Activated T-helper 17 cell treated with anti-CD3 and anti-CD28 coated beads, Interleukin-2, amount 50 U/mL, for 72 hours (primary cell): ENCODE data around the gene FAP. TPM values are rescaled to one million over a fixed set of nuclear protein-coding genes. Genes with fewer than 3 reads are reported as not detected.

ENCODE experiments used
- ATAC-seq: fragments of 150-1000 bp; cut with Tn5 transposase; replicated peaks from 2 replicates; pipeline ENCODE4 v1.10.0; 2021; ENCODE audit warnings: mild to moderate bottlenecking, moderate library complexity
- H3K27ac Mint-ChIP-seq: one replicate; pipeline ENCODE4 v1.8.0; 2022; ENCODE audit warnings: mixed read lengths
- H3K27me3 Mint-ChIP-seq: one replicate; pipeline ENCODE4 v1.8.0; 2022; ENCODE audit warnings: mixed read lengths
- H3K36me3 Mint-ChIP-seq: one replicate; pipeline ENCODE4 v1.8.0; 2022; ENCODE audit warnings: low read depth, mild to moderate bottlenecking, mixed read lengths
- H3K4me1 Mint-ChIP-seq: one replicate; pipeline ENCODE4 v1.8.0; 2022; ENCODE audit warnings: mixed read lengths
- H3K4me3 Mint-ChIP-seq: one replicate; pipeline ENCODE4 v1.8.0; 2022; ENCODE audit warnings: mild to moderate bottlenecking, mixed read lengths
- H3K9me3 Mint-ChIP-seq: one replicate; pipeline ENCODE4 v1.8.0; 2022; ENCODE audit warnings: mixed read lengths
- total RNA-seq, 2 donors: library from RNA; stranded (reverse); gene quantifications; one replicate each; pipeline ENCODE4 v1.2.3, GENCODE V29; 2022

Gene FAP
- total RNA-seq, 2 donors from 2014 or later, result not detected

- Mint-ChIP-seq H3K36me3 (no peaks in the 10 kb centered on the region), H3K27ac (no peak overlapping the region), H3K4me3 (no peak overlapping the region), H3K9me3 (no peaks in the 10 kb centered on the region), H3K27me3 (peaks cover 14% of the 10 kb centered on the region), H3K4me1 (no peaks in the 10 kb centered on the region)
- no peak for ATAC-seq
These were observed 16.4 kb downstream of the FAP start for GRCh38 chr2:162226836-162227235.

GRCh38 chr2:162221064-162221463 lies 22.2 kb downstream of the FAP start:
- Mint-ChIP-seq H3K4me1 (no peaks in the 10 kb centered on the region), H3K4me3 (no peak overlapping the region), H3K9me3 (no peaks in the 10 kb centered on the region), H3K27me3 (peaks cover 18% of the 10 kb centered on the region), H3K36me3 (no peaks in the 10 kb centered on the region), H3K27ac (no peak overlapping the region)
- peak; percentile 68 for ATAC-seq

GRCh38 chr2:162220368-162220767 lies 22.9 kb downstream of the FAP start:
- Mint-ChIP-seq H3K27me3 (peaks cover 18% of the 10 kb centered on the region), H3K9me3 (no peaks in the 10 kb centered on the region), H3K4me3 (no peak overlapping the region), H3K4me1 (no peaks in the 10 kb centered on the region), H3K36me3 (no peaks in the 10 kb centered on the region), H3K27ac (no peak overlapping the region)
- no peak for ATAC-seq

- no peaks in the 10 kb centered on the region for H3K4me1 Mint-ChIP-seq
- no peak overlapping the region for H3K4me3 Mint-ChIP-seq
- no peak for ATAC-seq
- H3K27ac Mint-ChIP-seq, result no peak overlapping the region
- H3K27me3 Mint-ChIP-seq, result peaks cover 18% of the 10 kb centered on the region
- H3K9me3 Mint-ChIP-seq, result no peaks in the 10 kb centered on the region
- H3K36me3 Mint-ChIP-seq, result no peaks in the 10 kb centered on the region
These were observed 23.8 kb downstream of the FAP start for GRCh38 chr2:162219426-162219825.

- no peak for ATAC-seq
- Mint-ChIP-seq H3K27ac (no peak overlapping the region), H3K4me1 (no peaks in the 10 kb centered on the region), H3K9me3 (no peaks in the 10 kb centered on the region), H3K36me3 (no peaks in the 10 kb centered on the region), H3K27me3 (peaks cover 18% of the 10 kb centered on the region), H3K4me3 (no peak overlapping the region)
These were observed 25.6 kb downstream of the FAP start for GRCh38 chr2:162217598-162217997.

- H3K27me3 Mint-ChIP-seq, result peaks cover 15% of the 10 kb centered on the region
- H3K4me3 Mint-ChIP-seq, result no peak overlapping the region
- H3K36me3 Mint-ChIP-seq, result no peaks in the 10 kb centered on the region
- no peaks in the 10 kb centered on the region for H3K9me3 Mint-ChIP-seq
- no peak for ATAC-seq
- H3K4me1 Mint-ChIP-seq, result no peaks in the 10 kb centered on the region
- no peak overlapping the region for H3K27ac Mint-ChIP-seq
These were observed 28.1 kb downstream of the FAP start for GRCh38 chr2:162215162-162215561.

GRCh38 chr2:162212366-162212765 lies 30.9 kb downstream of the FAP start:
- no peaks in the 10 kb centered on the region for H3K9me3 Mint-ChIP-seq
- no peak overlapping the region for H3K27ac Mint-ChIP-seq
- H3K4me3 Mint-ChIP-seq, result no peak overlapping the region
- ATAC-seq, result no peak
- H3K4me1 Mint-ChIP-seq, result no peaks in the 10 kb centered on the region
- H3K27me3 Mint-ChIP-seq, result peaks cover 14% of the 10 kb centered on the region
- no peaks in the 10 kb centered on the region for H3K36me3 Mint-ChIP-seq

GRCh38 chr2:162211732-162212131 lies 31.5 kb downstream of the FAP start:
- H3K9me3 Mint-ChIP-seq, result no peaks in the 10 kb centered on the region
- H3K36me3 Mint-ChIP-seq, result no peaks in the 10 kb centered on the region
- no peak overlapping the region for H3K27ac Mint-ChIP-seq
- no peak overlapping the region for H3K4me3 Mint-ChIP-seq
- no peak for ATAC-seq
- H3K27me3 Mint-ChIP-seq, result peaks cover 8% of the 10 kb centered on the region
- no peaks in the 10 kb centered on the region for H3K4me1 Mint-ChIP-seq

GRCh38 chr2:162210385-162210784 lies 32.9 kb downstream of the FAP start:
- H3K4me1 Mint-ChIP-seq, result no peaks in the 10 kb centered on the region

GRCh38 chr2:162202203-162202602 lies 41.0 kb downstream of the FAP start:
- no peaks in the 10 kb centered on the region for H3K36me3 Mint-ChIP-seq
- peaks cover 17% of the 10 kb centered on the region for H3K27me3 Mint-ChIP-seq
- no peak for ATAC-seq
- H3K9me3 Mint-ChIP-seq, result no peaks in the 10 kb centered on the region
- H3K4me3 Mint-ChIP-seq, result no peak overlapping the region
- H3K4me1 Mint-ChIP-seq, result no peaks in the 10 kb centered on the region
- H3K27ac Mint-ChIP-seq, result no peak overlapping the region

More at GRCh38 chr2:162210385-162210784, 32.9 kb downstream of the FAP start:
- Mint-ChIP-seq H3K4me3 (no peak overlapping the region), H3K27ac (no peak overlapping the region), H3K36me3 (no peaks in the 10 kb centered on the region), H3K27me3 (peaks cover 4% of the 10 kb centered on the region), H3K9me3 (no peaks in the 10 kb centered on the region)
- ATAC-seq, result no peak

- Mint-ChIP-seq H3K27ac (no peak overlapping the region), H3K36me3 (no peaks in the 10 kb centered on the region), H3K4me1 (no peaks in the 10 kb centered on the region), H3K9me3 (no peaks in the 10 kb centered on the region), H3K4me3 (no peak overlapping the region), H3K27me3 (peaks cover 17% of the 10 kb centered on the region)
- ATAC-seq, result no peak
These were observed 42.6 kb downstream of the FAP start for GRCh38 chr2:162200636-162201035.

- ATAC-seq, result no peak
- H3K36me3 Mint-ChIP-seq, result no peaks in the 10 kb centered on the region
- H3K4me1 Mint-ChIP-seq, result no peaks in the 10 kb centered on the region
- H3K4me3 Mint-ChIP-seq, result no peak overlapping the region
- H3K27me3 Mint-ChIP-seq, result peaks cover 20% of the 10 kb centered on the region
- no peak overlapping the region for H3K27ac Mint-ChIP-seq
- no peaks in the 10 kb centered on the region for H3K9me3 Mint-ChIP-seq
These were observed 43.3 kb downstream of the FAP start for GRCh38 chr2:162199913-162200312.

- no peaks in the 10 kb centered on the region for H3K36me3 Mint-ChIP-seq
- peaks cover 25% of the 10 kb centered on the region for H3K27me3 Mint-ChIP-seq
- H3K4me3 Mint-ChIP-seq, result no peak overlapping the region
- no peaks in the 10 kb centered on the region for H3K4me1 Mint-ChIP-seq
- H3K9me3 Mint-ChIP-seq, result no peaks in the 10 kb centered on the region
- H3K27ac Mint-ChIP-seq, result no peak overlapping the region
- ATAC-seq, result no peak
These were observed 45.0 kb downstream of the FAP start for GRCh38 chr2:162198239-162198638.

- ATAC-seq, result peak; percentile 24
- Mint-ChIP-seq H3K4me1 (peaks cover 4% of the 10 kb centered on the region), H3K9me3 (no peaks in the 10 kb centered on the region), H3K4me3 (no peak overlapping the region), H3K36me3 (no peaks in the 10 kb centered on the region), H3K27ac (no peak overlapping the region), H3K27me3 (peaks cover 32% of the 10 kb centered on the region)
These were observed 46.0 kb downstream of the FAP start for GRCh38 chr2:162197069-162197825.

- no peaks in the 10 kb centered on the region for H3K9me3 Mint-ChIP-seq
- peaks cover 4% of the 10 kb centered on the region for H3K4me1 Mint-ChIP-seq
- H3K4me3 Mint-ChIP-seq, result no peak overlapping the region
- ATAC-seq, result peak; percentile 62
- H3K27me3 Mint-ChIP-seq, result peaks cover 35% of the 10 kb centered on the region
- H3K27ac Mint-ChIP-seq, result no peak overlapping the region
- no peaks in the 10 kb centered on the region for H3K36me3 Mint-ChIP-seq
These were observed 46.6 kb downstream of the FAP start for GRCh38 chr2:162196638-162197037.
